Mammary microvascular endothelial cell (primary cell): ENCODE measurements around the gene SFTA2. TPM values are rescaled to one million over a fixed set of nuclear protein-coding genes. Genes with fewer than 3 reads are reported as not detected.

Experiments
- total RNA-seq: library from RNA; depleted of rRNA; stranded (reverse); fragments of >200 nt; gene quantifications from 2 replicates; pipeline ENCODE4 v1.2.3, GENCODE V29; 2015

Gene SFTA2
- not detected in 2 replicates for total RNA-seq

GRCh38 chr6:30931969-30932645 lies at the start of gene SFTA2:
Gene SFTA2, minus strand, starts transcription at chr6:30932170. Its CDS starts 74 bp downstream, at chr6:30932096.

GRCh38 chr6:30940361-30940986 lies 8.5 kb upstream of the SFTA2 start, which contains the start of gene MUCL3:
Gene MUCL3, plus strand, starts transcription at chr6:30940973. Its CDS starts 27 bp downstream, at chr6:30941000.

GRCh38 chr6:30914076-30914853 lies 17.7 kb downstream of the SFTA2 start, which contains the start of gene VARS2:
Gene VARS2, plus strand, starts transcription at chr6:30914238. Its CDS starts 599 bp downstream, at chr6:30914837.

GRCh38 chr6:30907758-30908591 lies 24.0 kb downstream of the SFTA2 start, which contains the start of gene GTF2H4:
Gene GTF2H4, plus strand, starts transcription at chr6:30908207.

GRCh38 chr6:30883685-30884520 lies 48.1 kb downstream of the SFTA2 start, which contains the start of gene DDR1:
Gene DDR1, plus strand, starts transcription at chr6:30884519. Its CDS starts 4,211 bp downstream, at chr6:30888730.

Other genes starting within 250 kb of the SFTA2 start
- gene PPP1R18, start 245.5 kb downstream of the SFTA2 start, total RNA-seq: 78.3 and 93.0 TPM in 2 replicates
- gene NRM, start 241.2 kb downstream of the SFTA2 start, total RNA-seq: 18.4 and 18.5 TPM in 2 replicates
- gene MDC1, start 214.9 kb downstream of the SFTA2 start, total RNA-seq: 12.4 and 12.5 TPM in 2 replicates
- gene TUBB, start 211.8 kb downstream of the SFTA2 start, total RNA-seq: 1,014 and 1,183 TPM in 2 replicates
- 138 and 156 TPM in 2 replicates for gene FLOT1, start 189.5 kb downstream of the SFTA2 start, total RNA-seq
- 72.1 and 91.5 TPM in 2 replicates for gene IER3, start 187.6 kb downstream of the SFTA2 start, total RNA-seq
- 3.7 and 6.3 TPM in 2 replicates for gene DDR1, start 47.7 kb downstream of the SFTA2 start, total RNA-seq
- 13.0 and 16.6 TPM in 2 replicates for gene GTF2H4, start 24.0 kb downstream of the SFTA2 start, total RNA-seq
- gene VARS2, start 17.9 kb downstream of the SFTA2 start, total RNA-seq: 19.5 and 23.0 TPM in 2 replicates
- gene MUCL3, start 8.8 kb upstream of the SFTA2 start, total RNA-seq: 0.07 TPM in 1 of 2 replicates, not detected in the other
- not detected in 2 replicates for gene MUC21, start 51.5 kb upstream of the SFTA2 start, total RNA-seq
- gene MUC22, start 78.3 kb upstream of the SFTA2 start, total RNA-seq: not detected in 2 replicates
- gene C6orf15, start 180.4 kb upstream of the SFTA2 start, total RNA-seq: not detected in 2 replicates
- 2.1 and 2.7 TPM in 2 replicates for gene PSORS1C1, start 182.6 kb upstream of the SFTA2 start, total RNA-seq
- not detected in 2 replicates for gene CDSN, start 188.3 kb upstream of the SFTA2 start, total RNA-seq
- not detected in 2 replicates for gene PSORS1C2, start 206.9 kb upstream of the SFTA2 start, total RNA-seq
- gene CCHCR1, start 225.6 kb upstream of the SFTA2 start, total RNA-seq: 16.7 and 23.1 TPM in 2 replicates
- 49.8 and 50.2 TPM in 2 replicates for gene TCF19, start 226.4 kb upstream of the SFTA2 start, total RNA-seq
- 1.3 TPM in 1 of 2 replicates, not detected in the other for gene POU5F1, start 238.5 kb upstream of the SFTA2 start, total RNA-seq